GM18498 (cell line): Measurements from ENCODE around the gene EPHA4.

ENCODE experiments used
- ATAC-seq: cut with Tn5 transposase; IDR thresholded peaks from one replicate; pipeline ENCODE4 v1.9.1; 2021; ENCODE audit warnings: mild to moderate bottlenecking, moderate library complexity; ENCODE audit not compliant: unreplicated experiment

The EPHA4 gene

DNA sequence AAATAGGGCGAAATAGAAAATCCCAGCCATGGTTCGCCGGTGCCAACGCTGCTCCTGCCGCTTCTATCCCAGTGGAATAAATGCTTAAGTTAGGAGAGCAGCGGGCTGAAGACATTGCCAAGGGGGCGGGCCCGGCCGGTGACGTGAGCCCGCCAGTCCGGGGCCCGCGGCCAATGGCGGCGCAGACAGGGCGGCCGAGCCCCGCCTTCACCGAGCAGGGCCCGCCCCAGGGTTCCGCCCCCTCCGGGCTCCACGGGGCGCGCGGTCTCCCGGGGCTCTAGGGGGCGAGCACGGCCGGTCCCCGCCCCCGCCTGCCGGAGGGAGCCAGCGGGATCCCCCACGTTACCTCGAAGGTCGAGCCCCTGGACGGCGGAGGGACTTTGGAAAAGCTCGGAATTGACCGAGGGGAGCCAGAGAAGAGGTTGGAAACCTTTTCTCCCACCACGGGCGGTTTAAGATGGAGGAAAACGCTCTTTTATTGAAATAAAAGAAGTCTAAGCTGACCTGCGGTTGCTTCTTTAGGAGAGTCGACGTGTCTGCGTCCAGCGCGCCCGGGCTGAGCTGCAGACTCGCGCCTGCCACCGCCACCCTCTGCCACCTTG is at the start of gene EPHA4:
Gene EPHA4, minus strand, starts transcription at position 86 of the 602 bp plus-strand sequence. Its CDS starts 56 bp downstream, at position 30.
- ATAC-seq = peak; percentile 95

DNA sequence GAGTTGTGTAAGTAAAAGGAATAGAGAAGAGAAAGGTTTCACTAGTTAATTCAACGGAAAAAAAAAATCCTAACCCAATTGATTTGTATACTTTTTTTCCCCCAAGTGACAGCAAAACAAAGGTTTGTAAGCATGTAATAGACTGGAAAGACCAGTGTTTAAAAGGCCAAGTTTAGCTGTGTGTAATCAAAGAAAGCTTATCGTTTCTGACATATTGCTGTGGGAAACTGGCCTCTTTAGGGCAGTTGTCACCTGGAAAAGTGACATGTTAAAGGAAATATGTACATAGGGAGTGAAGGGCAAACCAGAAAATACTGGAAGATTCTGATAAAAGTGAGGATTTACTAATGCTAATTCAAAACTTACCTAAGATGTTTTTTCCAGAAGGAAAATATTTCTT is 45.9 kb upstream of the EPHA4 start:
- no peak for ATAC-seq

DNA sequence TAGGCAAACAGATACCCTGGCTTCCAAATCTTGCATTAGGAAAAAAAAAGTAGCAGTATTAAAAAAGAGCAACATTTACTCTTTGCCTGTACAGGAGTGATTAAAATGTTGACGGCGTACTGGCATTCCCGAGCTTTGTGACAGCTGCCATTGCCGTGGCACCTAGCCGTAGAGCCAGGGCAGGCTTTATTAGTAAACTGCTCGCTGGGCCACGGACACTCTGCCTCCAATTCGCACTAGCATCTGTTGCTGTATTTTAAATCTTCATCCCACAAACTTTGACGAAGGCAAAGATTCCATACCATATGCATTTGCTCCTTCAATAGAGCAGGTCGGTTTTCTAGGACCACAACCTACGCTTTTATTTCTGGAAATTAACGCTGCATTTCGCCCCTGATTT is 44.5 kb upstream of the EPHA4 start:
- no peak for ATAC-seq

DNA sequence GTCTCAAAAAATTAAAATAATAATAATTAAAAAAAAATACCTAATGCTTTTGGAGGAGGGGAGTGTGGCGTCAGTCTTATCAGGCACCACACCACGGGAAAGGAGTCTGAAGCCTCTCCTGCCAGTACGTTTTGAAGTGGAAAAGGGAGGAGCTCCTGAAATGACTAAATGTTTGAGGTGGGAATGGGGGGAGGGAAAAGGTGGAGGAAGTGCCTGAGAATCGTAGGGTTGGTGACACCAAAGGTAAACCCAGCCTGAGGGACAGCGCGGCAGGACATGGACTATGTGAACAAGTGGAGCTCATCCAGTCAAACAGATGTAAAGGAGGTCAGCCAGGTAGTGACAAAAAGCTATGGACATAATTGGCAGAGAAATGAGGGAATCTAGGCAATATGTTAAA is 42.2 kb upstream of the EPHA4 start:
- no peak for ATAC-seq

DNA sequence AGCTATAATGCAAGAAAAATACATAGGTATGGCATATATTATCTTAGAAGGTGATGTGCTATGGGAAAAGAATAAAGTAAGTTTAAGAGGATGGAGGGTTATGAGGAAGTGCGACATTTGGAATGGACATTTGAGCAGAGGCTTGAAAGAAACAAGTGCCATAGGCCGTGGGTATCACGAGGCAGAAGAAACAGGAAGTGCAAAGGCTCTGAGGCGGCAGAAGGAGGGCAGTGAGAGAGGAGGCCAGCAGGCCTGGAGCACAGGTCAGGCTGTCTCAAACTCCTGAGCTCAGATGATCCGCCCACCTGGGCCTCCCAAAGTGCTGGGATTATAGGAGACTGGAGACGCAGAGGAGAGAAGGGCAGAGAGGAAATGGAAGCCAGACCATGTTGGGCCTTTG is 40.7 kb upstream of the EPHA4 start:
- ATAC-seq = no peak

DNA sequence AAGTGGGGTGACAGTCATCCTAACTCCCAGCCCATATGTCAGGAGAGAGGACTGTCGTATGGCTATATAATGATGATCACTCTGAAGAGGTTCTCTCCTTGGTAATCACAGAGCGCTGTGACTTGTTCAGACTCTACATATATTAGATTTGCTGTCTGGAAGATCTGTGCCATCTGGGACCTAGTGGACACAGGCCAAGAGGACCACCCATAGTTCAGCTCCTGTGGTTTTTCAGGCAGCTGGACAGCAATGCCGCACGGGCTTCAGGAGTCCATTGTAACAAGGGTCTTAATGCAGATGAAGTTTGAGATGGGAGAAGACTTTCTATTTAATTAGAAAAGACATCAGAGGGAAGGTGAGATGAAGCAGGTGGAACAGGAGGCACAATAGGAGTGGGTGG is 40.1 kb upstream of the EPHA4 start:
- no peak for ATAC-seq

DNA sequence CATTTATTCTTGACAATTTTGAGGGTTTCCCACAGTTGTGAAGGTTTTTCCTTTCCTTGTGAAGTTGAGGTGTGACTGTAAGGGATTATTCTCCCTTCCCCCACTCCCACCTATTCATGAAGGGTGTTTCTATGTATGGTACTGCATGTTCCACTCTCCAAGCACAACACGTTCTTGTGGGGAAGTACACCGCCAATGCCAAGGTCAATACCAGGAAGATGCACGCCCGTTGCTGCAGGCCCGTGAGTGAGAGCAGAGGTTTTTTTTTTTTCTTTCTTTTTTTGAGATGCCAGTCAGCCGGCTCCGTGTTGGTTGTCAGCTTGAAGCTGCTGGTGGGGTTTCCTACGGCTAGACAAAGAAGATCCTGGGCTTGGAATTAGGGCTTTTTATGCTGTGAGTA is 38.6 kb upstream of the EPHA4 start:
- no peak for ATAC-seq

DNA sequence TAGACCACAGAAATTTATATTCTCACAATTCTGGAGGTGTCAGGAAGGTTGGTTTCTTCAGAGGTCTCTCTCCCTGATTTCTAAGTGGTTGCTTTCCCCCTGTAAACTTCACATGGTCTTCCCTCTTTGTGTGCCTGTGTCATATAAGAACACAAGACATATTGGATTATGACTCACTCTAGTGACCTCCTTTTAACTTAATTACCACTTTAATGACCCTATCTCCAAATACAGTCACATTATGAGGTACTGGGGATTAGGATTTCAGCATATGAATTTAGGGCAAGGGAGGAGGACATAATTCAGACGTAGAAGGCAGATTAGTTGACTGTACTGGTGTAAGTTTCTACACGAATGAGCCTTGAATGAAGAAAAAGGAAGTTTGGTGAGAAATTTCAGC is 38.2 kb upstream of the EPHA4 start:
- ATAC-seq = no peak

DNA sequence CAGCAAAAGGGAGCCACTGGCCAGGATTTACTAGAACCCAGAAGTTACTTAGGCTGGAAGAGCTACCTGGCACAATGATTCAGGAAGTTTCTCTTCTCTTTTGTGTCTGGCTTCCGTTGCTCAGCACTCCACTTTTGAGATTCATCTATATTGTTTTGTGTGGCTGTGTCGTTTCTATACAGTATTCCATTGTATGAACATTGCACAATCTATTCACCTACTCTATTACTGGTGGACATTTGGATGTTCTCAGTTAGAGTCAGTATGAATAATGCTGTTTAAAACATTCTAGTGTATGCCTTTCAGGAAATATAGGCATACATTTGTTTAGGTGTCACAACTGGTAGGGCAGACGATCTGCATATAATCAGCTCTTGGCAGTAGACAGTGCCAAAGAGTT is 36.3 kb upstream of the EPHA4 start:
- ATAC-seq = no peak

DNA sequence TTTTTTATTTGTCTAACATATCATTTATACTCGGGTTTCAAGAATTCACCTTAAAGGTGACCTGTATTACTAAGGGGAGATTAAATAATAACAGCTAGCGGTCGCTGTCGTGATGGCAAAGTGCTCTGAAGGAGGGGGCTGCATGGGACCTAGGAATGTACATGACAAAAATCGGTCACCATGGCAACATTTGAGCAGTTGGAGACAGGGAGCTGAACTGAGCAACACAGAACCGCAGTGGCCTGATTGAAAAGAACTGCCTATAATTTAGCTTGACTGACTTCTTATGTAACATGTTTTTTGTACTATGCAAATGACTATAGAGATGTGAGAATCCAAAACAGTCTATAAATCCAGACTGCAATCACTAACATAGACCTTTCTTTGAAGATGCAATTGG is 34.3 kb upstream of the EPHA4 start:
- no peak for ATAC-seq

DNA sequence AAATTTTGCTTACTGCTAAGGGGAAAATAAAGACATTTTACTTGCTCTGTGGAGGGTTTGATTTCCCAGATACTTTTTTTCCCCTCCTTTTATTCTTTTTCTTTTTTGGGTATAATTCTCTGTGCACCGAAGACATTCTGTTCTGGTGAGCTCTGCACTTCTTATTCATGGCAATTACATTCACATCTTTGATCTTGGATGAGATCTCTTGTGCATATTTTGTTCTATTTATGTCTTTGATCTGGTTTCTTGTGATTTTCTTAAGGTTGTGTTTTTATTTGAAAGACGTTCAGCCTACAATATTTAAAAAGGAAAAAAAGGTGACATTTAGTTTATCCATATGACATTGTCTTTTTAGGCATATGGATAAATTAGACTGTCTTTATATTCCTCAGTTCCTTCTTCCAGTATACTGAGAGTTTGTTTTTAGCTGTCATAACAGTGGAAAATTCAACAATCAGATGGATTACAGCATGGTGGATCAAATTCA is 33.7 kb upstream of the EPHA4 start:
- no peak for ATAC-seq

DNA sequence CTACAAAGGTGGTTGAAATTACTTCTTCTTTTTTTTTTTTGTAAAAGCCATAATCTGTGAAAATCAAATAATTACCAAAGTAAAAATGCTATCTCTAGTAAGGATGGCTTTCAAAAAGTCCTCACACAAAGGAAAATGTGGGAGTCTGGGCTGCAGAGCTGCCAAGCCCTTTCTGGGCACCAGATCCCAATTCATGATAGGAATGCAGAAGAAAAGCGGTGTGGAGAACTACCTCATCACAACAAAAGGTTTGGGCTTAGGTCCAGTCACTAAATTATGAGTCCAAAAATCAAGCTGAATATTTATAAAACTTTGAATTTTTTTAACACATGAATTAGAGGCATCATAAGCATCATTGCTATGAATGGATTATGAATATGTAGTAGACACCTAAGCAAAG is 30.8 kb upstream of the EPHA4 start:
- no peak for ATAC-seq

DNA sequence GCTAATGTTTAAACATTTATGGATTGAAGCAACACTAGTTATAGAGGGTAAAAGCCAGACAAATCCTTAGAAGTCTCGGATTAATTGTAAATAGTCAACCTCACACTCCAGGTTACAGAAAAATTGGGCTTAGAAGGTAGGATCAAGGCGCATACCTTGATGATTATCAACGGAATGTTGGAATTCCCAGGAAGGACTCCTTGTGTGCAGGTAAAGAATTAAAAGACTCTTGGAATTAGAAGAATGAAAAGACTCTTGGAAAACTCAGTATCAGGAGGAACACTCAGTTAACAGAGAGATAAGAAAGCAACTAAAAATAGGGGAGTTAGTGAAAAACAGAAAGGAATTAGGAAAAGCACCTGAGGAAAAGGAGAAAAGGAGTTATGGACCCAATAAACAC is 29.3 kb upstream of the EPHA4 start:
- no peak for ATAC-seq

DNA sequence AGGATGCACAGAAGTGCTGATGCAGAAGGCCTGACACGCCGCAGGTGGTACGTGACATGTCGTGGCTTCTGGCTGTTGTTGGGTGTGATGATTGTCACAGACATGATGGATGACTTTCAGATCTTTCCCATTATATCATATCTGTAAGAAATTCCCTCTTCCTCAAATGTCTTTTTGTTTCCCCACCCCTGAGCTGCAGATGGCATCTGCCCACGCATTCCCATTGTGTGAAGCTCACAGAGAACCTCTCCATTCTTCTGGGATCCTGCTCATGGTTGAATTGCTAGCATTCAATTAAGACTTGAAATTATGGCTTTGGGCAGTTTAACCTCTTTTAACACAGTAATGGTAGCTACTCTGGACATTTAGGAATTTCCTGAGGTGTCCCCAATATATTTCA is 28.3 kb upstream of the EPHA4 start:
- no peak for ATAC-seq

DNA sequence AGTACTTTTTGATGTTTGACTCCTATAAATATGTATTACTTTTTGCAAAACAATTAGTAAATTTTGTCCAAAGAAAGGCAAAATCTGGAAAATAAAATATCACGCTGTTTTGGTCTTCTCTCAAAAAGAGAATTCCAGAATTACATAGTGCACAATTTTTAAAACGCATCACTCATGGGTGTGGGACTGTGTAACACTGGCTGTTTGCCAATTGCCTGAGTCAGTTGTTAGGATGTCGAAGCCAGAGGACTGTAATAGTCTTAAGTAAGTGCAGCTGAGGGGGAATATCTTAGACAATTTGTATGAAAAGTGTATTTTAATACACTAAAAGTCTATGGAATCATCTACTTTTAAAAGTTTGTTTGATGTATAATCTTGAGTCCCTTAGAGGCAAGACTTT is 24.1 kb upstream of the EPHA4 start:
- ATAC-seq = no peak

DNA sequence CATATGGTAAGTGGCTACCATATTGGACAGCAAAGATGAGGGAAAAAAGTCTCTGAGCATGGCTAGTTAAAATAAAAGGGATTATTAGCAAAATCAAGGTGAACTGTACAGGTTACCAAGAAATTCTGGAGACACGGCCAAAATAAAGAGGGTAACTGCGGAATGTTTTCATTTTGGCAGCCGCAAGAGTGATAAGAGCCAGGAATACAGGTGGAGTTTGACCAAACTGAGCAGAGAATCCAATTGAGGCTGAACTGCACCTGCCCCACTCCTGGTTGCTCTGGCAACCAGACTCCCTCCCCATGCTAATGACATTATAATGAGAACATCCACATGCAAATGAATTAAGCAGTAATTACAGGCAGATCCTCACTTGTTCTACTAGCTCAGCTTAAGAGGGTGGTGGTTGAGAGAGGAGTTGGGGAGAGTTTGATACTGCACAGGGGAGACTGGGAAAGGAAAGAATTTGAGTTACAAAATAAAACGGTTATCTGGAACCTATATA is 18.8 kb upstream of the EPHA4 start:
- no peak for ATAC-seq

DNA sequence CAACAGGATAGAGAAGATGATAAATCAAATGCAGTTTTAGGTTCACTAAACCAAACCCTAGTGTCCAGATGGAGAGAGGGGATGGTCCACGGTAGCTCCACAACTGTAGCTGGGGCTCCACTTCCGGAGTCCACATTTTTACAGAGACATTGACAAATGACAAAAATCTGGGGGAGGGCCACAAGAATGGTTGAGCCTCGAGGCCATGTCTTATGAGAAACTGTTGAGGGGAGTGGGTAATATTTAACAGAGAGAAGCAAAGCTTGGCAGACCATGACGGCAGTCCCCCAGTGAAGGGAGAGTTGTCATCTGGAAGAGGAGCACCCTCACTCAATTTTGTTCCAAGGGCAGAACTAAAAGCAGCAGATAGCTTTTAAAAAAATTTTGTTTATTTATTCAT is 17.6 kb upstream of the EPHA4 start:
- no peak for ATAC-seq

DNA sequence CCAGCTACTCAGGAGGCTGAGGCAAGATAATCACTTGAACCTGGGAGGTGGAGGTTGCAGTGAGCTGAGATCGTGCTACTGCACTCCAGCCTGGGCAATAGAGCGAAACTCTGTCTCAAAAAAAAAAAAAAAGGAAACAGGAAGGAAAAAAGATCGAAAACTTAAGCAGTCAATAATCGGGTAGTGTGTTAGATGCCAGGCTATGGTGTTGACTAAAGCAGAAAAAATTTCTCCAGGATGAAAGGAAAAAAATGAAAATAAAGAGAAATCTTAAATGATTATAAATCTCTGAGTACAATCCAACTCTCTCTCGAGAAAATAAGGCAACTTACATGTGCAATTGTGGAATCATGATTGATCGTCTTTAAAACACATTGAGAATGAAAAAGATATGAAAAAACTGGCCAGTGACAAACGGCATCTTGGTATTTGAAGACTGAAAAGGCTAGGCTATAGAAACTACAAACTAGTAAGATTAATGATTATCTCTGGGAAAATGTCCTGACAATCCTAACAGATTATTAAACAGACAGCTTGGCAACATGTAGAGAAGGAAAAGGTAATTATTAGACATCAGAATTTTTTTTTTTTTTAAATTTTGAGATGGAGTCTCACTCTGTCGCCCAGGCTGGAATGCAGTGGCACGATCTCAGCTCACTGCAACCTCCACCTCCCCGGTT is 16.3 kb upstream of the EPHA4 start:
- ATAC-seq = no peak

DNA sequence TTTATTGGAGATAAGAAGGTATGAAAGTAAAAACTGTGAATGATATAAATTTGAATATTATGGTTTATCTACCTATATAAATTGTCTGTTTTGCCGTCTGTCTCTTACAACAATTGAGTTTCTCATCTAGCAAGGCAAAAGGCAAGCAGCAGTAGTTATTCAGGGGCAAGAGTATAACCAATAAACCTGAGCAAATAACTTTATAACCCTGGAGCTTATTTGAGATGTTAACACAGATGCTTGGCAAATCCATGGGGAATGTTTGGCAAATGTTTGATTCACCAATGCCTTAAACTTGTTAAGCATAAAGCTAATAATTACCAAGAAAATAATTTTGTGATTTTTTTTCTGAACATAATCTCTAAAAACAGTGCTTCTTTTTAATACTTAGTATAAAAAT is 9.9 kb upstream of the EPHA4 start:
- ATAC-seq = no peak

DNA sequence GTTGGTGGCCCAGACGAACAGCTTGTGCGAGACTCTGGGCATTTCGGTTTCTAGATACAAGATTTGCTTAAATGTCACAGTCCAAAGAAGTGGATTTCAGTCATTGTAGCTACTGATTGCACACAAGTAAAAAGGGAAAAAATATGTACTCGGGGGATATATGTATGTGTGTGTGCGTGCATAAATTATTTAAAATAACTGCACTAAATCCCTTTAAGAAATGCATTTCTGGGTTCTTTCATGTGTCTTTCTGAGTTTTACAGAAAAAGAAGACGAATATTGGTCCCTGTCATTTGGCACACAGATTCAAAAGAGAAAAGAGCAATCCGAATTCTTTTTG is 2.1 kb upstream of the EPHA4 start:
- no peak for ATAC-seq

DNA sequence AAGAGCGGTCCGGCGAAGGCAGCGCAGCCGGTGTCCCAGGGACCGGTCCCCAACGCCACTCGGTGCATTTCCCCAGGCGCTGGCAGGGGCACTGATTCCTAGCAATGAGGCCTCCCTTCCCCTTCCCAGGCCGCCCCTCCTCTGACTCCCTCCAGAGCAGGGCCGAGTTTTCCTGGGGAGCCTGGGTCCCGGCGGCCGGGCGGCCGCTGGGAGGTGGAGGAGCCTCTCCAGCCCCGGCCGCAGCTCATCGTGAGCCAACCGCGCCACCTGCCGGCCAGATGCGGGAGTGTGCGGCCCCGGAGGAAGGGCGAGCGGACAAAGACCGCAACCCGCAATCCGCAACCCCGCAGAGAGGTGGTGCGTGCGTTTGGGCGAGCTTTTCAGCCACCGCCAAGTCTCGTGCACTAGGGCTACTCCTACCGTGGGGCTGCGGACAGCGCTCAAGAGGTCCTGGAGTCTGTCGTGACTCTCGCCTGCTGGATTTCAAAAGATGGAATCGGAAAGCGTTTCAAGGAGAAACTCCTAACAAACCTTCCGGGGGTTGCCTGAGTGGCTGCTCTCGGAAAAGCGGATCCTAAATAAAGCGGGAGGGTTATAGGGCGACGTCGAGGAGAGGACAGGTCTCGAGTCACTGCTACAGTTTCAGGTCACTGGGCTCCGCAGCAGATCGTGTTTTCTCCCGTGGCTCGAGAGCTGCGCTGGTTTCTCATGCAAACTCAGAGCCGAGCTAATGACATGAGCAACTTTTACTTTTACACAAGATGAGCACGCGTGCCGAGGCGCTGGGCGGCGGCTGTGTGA is 1.5 kb upstream of the EPHA4 start:
- peak; percentile 66 for ATAC-seq

DNA sequence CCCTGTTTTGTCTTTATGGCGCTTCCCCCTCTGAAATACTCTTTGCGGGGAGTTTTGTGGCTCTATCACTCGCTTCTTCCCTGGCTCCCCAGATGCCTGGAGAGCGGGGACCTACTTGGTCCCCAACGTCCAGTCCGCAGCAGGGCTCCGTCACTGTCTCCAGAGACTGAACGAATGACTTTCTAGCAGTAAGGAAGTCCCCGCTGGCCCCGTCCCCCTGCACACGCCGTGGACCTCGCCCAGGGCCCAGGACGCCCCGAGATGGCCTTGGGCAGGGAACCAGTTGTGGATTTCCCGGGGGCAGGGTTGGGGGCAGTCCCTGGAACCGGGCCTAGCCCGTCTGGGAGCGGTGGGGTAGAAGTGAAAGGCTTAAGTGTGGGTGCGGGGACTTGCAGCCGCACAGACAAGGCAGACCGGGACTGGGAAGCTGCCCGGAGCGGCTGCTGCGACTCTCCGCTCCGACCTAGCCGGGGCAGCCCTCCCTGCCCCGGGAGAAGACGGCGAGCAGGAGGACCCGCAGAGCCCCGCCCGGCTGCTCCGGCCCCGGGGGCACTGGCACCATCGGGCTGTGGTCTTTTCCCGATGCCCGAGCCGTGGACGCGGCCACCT is 821 bp upstream of the EPHA4 start:
- ATAC-seq = peak; percentile 25
